WTC11 (cell line): ENCODE results near the gene ZBTB8B. TPM values are rescaled to one million over a fixed set of nuclear protein-coding genes. Genes with fewer than 3 reads are reported as not detected.
"Not testable (repeated sequence)": the region's sequence is repeated elsewhere in the genome, so short reads cannot be mapped to it uniquely, and the experiment has no call there.

Experiments
- ATAC-seq: fragments of 200-7000 bp; cut with Tn5 transposase; 2 replicates; pipeline ENCODE4 v1.10.0; 2021; ENCODE audit warnings: mild to moderate bottlenecking, moderate library complexity
- CTCF ChIA-PET: fragments of 300-600 bp; sonication (Branson Sonifier 250); formaldehyde crosslinking; loops from one replicate; lab custom pipeline; 2021; ENCODE audit warnings: antibody characterized with exemption; lab: Charles Lee
- POLR2A ChIA-PET: fragments of 350-600 bp; sonication (Branson Sonifier 250); formaldehyde crosslinking; loops from one replicate; lab custom pipeline; 2021; ENCODE audit warnings: antibody characterized with exemption; lab: Charles Lee
- DNase-seq: peaks from one replicate; pipeline ENCODE4 v3.0.0; 2021; ENCODE audit warnings: low spot score
- H3K27ac Mint-ChIP-seq: 2 replicates; pipeline ENCODE4 v1.8.0; 2021; ENCODE audit warnings: mixed read lengths
- H3K27me3 Mint-ChIP-seq: 2 replicates; pipeline ENCODE4 v1.8.0; 2021; ENCODE audit warnings: low read depth, mild to moderate bottlenecking, moderate library complexity, mixed read lengths
- H3K36me3 Mint-ChIP-seq: 2 replicates; pipeline ENCODE4 v1.8.0; 2021; ENCODE audit warnings: mixed read lengths
- H3K4me1 Mint-ChIP-seq: 2 replicates; pipeline ENCODE4 v1.8.0; 2022; ENCODE audit warnings: mixed read lengths
- H3K4me3 Mint-ChIP-seq: 2 replicates; pipeline ENCODE4 v1.8.0; 2021; ENCODE audit warnings: mild to moderate bottlenecking, moderate library complexity, mixed read lengths
- H3K9me3 Mint-ChIP-seq: 2 replicates; pipeline ENCODE4 v1.8.0; 2021; ENCODE audit warnings: mixed read lengths
- AFF4 ChIP-seq: sonication (generic); formaldehyde crosslinking; IDR thresholded peaks from 2 replicates; pipeline ENCODE4 v1.8.1; 2023; ENCODE audit warnings: mild to moderate bottlenecking, missing genetic modification reagents, borderline replicate concordance
- ATF2 ChIP-seq: sonication (generic); formaldehyde crosslinking; IDR thresholded peaks from 2 replicates; pipeline ENCODE4 v1.8.1; 2022; ENCODE audit warnings: low read depth, missing genetic modification reagents, borderline replicate concordance
- ATF3 ChIP-seq: sonication (generic); formaldehyde crosslinking; conservative IDR thresholded peaks from 2 replicates; pipeline ENCODE4 v1.8.1; 2022; ENCODE audit warnings: mild to moderate bottlenecking, missing genetic modification reagents
- NFATC4 ChIP-seq: fragments of 250-450 bp; sonication (Bioruptor Pico); IDR thresholded peaks from 2 replicates; pipeline ENCODE4 v1.9.0; 2021; ENCODE audit warnings: mild to moderate bottlenecking
- SOX15 ChIP-seq: fragments of 250-450 bp; sonication (Bioruptor Pico); IDR thresholded peaks from 2 replicates; pipeline ENCODE4 v1.9.0; 2021; ENCODE audit warnings: mild to moderate bottlenecking
- STAT6 ChIP-seq: sonication (generic); formaldehyde crosslinking; conservative IDR thresholded peaks from 2 replicates; pipeline ENCODE4 v1.8.1; 2023; ENCODE audit warnings: mild to moderate bottlenecking, low read depth, missing genetic modification reagents, moderate library complexity
- ZNF281 ChIP-seq: sonication (generic); formaldehyde crosslinking; IDR thresholded peaks from 2 replicates; pipeline ENCODE4 v1.8.0; 2023; ENCODE audit warnings: mild to moderate bottlenecking, missing genetic modification reagents
- ZNF423 ChIP-seq: fragments of 250-450 bp; sonication (Bioruptor Pico); IDR thresholded peaks from 2 replicates; pipeline ENCODE4 v2.1.2; 2022; ENCODE audit warnings: mild to moderate bottlenecking, moderate library complexity
- total RNA-seq: library from RNA; stranded (reverse); gene quantifications from 3 replicates; pipeline ENCODE4 v1.2.3, GENCODE V29; 2021

ZBTB8B gene
- total RNA-seq, 1 experiment from 2014 or later: 2.7 TPM

GRCh38 chr1:32455958-32456357, 8.9 kb upstream of the ZBTB8B start (continued):
- no peak for TF ChIP-seq ATF2
- TF ChIP-seq ZNF281 (CRISPR knock-in tag): no peak
- no peak for TF ChIP-seq ZNF423
- no peak for TF ChIP-seq STAT6
- no peak for TF ChIP-seq NFATC4 (CRISPR knock-in tag)
- TF ChIP-seq ATF3 (CRISPR knock-in tag): no peak
- TF ChIP-seq AFF4 (CRISPR knock-in tag): no peak
- TF ChIP-seq SOX15 (CRISPR knock-in tag): no peak

GRCh38 chr1:32458798-32459197, 6.1 kb upstream of the ZBTB8B start:
- peak; percentile 47 for DNase-seq
- H3K4me1 Mint-ChIP-seq, H3K4me3 Mint-ChIP-seq, POLR2A ChIA-PET, CTCF ChIA-PET, ATAC-seq, H3K27ac Mint-ChIP-seq: not testable (repeated sequence)
- peaks cover 25% of the 10 kb centered on the region for H3K36me3 Mint-ChIP-seq
- H3K27me3 Mint-ChIP-seq: peaks cover 15% of the 10 kb centered on the region
- H3K9me3 Mint-ChIP-seq: peaks cover 29% of the 10 kb centered on the region

- H3K27ac Mint-ChIP-seq, DNase-seq, POLR2A ChIA-PET, H3K4me1 Mint-ChIP-seq, ATAC-seq, H3K4me3 Mint-ChIP-seq: not testable (repeated sequence)
- CTCF ChIA-PET: interaction anchor here (1.3 kb wide), 1 partner anchor 8 kb away, joined by 3 read pairs; no protein-coding TSS in a partner anchor
- H3K9me3 Mint-ChIP-seq: peaks cover 22% of the 10 kb centered on the region
- H3K27me3 Mint-ChIP-seq: peaks cover 13% of the 10 kb centered on the region
- peaks cover 23% of the 10 kb centered on the region for H3K36me3 Mint-ChIP-seq
Observed at GRCh38 chr1:32462977-32463376, 1.9 kb upstream of the ZBTB8B start.
